Measurements from ENCODE around the gene CACNA1C.

DNA sequence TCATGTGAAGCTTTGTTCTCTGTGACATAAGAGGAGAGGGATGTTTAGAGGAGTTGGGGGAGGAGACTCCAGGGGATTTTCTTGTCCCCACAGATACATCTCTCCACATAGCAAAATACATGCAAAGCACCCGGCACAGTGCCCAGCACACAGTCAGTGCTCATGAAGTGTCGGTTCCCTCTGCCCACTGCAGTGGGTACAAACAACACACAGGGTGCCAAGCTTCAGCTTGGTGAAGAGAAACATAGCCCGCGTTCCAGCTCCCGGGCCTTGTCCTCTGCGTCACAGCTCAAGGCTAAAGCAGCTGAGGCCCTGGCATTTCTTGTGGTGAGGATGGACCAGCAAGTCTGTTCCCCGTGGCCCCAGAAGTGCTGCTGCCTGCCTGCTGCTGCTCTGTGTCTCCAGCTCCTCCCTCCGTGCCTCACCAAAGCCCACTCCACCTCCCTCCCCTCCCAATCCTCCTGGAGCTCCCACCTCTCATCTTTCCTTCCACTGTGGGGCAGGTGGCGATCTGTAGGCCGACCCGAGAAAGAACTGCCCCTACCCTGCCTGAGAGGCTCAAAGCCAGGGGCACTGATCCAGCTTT lies 685.0 kb downstream of the CACNA1C start:
- TF ChIP-seq, protein P1, sequence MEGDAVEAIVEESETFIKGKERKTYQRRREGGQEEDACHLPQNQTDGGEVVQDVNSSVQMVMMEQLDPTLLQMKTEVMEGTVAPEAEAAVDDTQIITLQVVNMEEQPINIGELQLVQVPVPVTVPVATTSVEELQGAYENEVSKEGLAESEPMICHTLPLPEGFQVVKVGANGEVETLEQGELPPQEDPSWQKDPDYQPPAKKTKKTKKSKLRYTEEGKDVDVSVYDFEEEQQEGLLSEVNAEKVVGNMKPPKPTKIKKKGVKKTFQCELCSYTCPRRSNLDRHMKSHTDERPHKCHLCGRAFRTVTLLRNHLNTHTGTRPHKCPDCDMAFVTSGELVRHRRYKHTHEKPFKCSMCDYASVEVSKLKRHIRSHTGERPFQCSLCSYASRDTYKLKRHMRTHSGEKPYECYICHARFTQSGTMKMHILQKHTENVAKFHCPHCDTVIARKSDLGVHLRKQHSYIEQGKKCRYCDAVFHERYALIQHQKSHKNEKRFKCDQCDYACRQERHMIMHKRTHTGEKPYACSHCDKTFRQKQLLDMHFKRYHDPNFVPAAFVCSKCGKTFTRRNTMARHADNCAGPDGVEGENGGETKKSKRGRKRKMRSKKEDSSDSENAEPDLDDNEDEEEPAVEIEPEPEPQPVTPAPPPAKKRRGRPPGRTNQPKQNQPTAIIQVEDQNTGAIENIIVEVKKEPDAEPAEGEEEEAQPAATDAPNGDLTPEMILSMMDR (IDR thresholded peaks at IDR 0.05), result no peak
- TF ChIP-seq POLR2A (IDR thresholded peaks at IDR 0.05; ENCODE audit: low read depth) (no peak), POLR2AphosphoS5 (IDR thresholded peaks at IDR 0.05) (no peak)
